ENCODE results near the gene EPHA3. TPM values are rescaled to one million over a fixed set of nuclear protein-coding genes. Genes with fewer than 3 reads are reported as not detected.

The EPHA3 gene
- total RNA-seq, 1 donor from 2014 or later = 15.3 TPM

DNA sequence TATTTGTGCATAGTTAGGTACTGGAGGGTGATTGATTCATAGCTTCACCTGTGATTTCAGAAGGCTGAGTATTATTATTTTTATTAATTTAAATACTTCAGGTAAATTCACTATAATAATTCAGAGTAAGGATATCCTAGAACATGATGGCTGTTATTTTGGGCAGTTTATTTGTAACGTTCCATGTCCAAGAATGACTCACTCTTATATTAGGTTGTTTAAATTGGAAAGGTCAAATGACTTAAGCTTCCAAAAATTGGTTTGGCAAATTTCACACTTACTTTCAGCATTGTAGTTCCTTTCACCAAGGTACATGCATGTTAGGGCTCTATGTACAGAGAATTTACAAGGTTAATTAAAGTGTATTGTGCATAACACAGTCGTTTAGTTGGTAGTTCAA is 120.2 kb downstream of the EPHA3 start:
- DNase-seq (ENCODE audit: low spot score) = no peak

- no peak for DNase-seq (ENCODE audit: low spot score)
Observed at GRCh38 chr3:89232155-89232554, 124.7 kb downstream of the EPHA3 start.

DNA sequence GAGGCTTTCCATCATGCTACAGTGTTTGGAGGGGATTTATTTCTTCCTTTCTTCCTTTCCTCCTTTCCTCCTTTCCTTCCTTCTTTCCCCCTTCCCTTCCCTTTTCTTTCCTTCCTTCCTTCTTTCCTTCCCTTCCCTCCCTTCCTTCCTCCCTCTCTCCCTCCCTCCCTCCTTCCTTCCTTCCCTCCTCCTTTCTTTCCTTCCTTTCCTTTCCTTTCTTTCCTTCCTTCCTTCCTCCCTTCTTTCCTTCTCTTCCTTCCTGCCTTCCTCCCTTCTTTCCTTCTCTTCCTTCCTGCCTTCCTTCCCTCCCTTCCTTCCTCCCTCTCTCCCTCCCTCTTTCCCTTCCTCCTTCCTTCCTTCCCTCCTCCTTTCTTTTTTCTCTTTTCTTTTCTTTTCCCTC is 127.2 kb downstream of the EPHA3 start:
- no peak for DNase-seq (ENCODE audit: low spot score)

DNA sequence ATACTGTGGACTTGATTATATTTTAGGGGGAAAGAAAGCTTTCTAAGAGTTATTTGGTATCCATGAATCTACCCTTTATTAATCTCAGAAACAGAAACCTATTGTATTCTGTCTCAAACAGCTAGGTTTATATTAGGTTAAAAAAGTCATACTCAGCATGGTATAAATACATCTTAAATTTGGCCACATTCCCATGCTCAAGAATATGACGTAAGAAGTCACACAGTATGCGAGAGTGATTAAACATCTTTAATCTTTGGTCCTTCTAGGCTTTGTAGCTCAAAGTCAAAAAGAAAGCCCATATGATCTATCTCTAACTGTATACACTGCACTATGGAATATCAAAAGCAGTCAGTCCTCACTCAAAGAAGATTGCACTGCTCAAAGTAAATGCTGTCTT is 131.4 kb downstream of the EPHA3 start:
- DNase-seq (ENCODE audit: low spot score) = no peak

DNA sequence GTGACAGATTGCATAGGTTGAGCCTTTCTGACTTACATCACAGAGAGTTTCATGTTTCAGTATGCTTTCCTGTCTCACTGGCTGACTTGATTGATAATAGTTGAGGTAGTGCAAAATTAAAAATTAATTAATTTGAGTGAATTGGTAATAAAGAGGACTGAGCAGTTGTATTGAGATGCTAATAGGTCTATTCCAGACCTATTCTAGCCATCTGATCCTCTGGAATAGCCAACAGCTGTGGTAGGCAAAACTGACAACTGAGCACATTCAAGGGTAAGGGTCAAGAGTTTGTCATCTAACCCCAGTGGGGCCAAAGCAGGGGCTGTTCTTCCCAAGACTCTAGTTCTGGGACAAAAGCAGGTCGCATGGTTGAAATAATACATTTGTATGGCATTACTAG is 132.4 kb downstream of the EPHA3 start:
- no peak for DNase-seq (ENCODE audit: low spot score)

DNA sequence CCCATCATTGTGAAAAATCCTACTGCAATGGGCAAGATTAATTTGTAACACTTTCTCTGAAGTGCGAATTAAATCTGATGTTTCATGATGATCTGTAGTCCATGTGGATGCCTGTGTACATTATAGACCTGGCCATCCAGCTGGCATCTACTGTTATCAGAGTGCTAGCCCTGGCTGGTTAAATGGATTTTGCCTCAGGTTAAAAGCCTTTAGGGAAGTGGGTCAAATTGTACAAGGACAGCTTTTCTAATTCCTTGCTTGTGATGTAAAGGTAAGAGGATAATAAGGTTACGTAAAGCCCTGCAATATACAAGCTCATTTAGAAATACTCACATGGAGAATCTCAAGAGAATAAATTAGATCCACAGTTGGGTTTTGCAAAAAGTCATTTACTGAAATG is 138.2 kb downstream of the EPHA3 start:
- DNase-seq (ENCODE audit: low spot score) = no peak

DNA sequence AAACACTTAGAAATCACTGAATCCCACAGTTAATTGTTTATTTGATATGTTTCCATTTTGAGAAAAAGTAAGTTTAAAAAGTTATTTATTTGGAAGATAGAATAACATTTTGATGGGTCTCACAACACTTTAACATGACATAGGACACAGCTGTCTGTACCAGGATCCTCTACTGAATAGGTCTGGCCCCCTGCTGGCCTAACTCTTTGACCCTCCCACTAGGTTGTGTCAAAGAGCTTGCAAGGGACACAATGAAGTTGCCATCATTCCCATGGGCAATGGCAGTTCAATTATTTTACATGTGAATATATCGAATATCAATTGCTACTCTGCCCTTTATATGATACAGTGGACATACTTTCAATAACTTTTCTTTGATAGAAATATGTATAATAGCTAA is 138.9 kb downstream of the EPHA3 start:
- no peak for DNase-seq (ENCODE audit: low spot score)

DNA sequence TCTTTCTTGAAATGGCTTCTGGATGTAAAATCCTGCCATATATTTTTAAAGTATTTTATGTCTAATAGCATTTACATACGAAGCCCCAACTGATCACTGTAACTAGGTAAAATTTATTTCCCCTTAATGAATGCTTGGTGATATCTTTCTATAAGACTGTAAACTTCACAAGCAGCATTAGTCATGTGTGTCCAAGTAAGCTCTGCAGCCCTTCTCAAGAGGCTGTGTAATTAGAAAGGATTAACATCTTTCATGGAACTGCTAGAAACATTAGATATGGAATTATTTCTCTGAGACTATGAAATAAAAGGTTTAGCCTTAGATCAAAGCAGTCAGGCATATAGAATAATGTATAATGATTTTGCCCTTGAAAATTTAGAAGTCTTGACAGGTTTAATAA is 143.3 kb downstream of the EPHA3 start:
- no peak for DNase-seq (ENCODE audit: low spot score)

DNA sequence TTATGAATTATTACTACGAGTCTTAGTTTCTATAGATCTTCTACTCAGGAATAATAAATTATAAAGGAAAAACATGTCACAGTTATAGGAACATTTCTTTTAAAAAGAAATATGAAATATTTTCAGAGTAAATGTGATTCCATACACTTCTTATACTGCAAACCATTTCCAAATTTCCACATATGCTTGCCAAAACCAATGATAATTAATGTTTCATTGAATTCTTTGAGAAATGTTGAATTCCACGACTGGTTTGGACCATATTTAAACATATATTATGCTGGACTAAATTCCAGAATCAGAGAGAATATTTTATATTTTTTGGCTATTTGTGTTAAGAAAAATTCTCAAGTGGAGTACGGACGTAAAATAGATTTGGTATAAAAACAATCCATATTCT is 144.6 kb downstream of the EPHA3 start:
- DNase-seq (ENCODE audit: low spot score) = no peak

GRCh38 chr3:89252860-89253259 is 145.4 kb downstream of the EPHA3 start:
- DNase-seq (ENCODE audit: low spot score) = no peak

GRCh38 chr3:89256395-89256794 is 149.0 kb downstream of the EPHA3 start:
- no peak for DNase-seq (ENCODE audit: low spot score)

DNA sequence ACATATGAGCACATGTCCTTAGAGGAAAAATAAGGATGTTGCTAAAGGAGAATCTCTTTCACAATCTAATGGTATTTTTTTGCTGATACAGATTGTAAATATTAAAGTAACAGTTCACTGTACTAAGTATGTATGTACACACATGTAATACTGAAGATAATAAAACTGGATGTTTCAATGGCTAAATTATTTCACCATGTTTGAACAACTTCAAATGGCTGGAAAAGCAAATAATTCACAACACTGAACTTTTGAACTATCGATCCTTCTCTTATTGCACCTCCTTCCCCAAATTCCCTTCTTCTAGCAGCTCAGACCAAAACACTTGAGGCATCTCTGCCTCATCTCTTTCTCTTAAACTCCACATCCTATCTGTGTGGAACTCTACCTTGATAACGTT is 149.5 kb downstream of the EPHA3 start:
- no peak for DNase-seq (ENCODE audit: low spot score)

DNA sequence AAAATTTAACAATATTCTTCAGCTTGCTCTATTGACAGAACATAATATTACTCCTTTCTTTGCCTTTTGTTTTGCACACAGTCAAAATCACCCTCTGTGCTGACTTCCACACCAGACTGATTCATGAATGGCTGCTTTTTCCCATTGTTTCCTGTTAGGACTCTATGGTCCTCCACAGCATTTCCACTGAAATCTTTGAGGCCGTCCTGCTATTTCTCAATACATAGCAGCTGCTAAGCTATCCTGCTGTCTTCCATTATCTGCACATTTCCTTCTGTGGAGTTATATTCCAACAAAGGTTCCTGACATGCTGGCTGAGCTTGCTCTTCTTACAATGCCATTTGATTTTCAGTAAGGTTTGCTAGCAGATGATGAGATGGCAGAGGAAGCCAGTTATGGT is 153.3 kb downstream of the EPHA3 start:
- no peak for DNase-seq (ENCODE audit: low spot score)

DNA sequence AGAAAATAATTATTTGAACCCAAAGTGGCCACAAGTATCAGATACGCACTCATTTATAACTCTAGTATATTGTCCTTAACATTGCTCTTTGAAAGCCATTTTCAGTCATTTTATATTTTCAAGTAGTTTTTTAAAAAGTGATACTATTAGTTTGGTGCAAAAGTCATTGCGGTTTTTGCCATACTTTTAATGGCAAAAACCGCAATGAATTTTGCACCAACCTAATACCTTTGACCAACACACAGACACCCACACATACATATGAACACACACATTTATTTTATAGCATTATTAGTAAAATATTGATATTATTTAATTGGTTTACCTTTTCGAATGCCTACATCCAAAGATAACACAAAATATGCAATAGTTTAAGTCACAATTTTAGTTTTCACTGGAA is 154.3 kb downstream of the EPHA3 start:
- DNase-seq (ENCODE audit: low spot score) = no peak

DNA sequence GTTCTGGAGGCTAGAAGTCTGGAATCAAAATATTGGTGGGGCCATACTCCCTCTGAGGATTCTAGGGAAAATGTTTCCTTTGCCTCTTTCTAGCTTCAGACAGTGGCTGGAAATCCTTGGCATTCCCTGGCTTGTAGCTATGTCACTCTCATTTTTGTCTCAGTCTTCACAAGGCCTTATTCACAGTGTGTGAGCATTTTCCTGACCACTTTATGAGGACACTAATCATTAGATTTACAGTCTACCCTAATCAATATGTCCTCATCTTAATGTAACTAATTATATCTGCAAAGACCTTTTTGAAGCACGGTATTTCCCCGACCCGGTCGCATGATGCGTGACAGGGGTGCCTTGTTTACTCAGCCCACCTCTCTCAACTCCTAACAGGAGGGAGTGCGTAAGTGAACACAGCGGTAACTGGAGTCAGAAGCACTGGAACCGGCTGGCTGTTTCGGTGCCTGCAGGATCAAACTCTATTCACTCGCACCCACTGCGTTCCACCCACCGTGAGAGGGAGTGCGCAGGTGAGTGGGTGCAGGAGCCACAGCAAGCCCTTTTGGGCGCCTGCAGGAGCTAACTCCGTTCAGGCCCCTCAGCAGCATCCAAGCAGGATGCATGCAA is 155.0 kb downstream of the EPHA3 start:
- no peak for DNase-seq (ENCODE audit: low spot score)

- no peak for DNase-seq (ENCODE audit: low spot score)
Observed at GRCh38 chr3:89264037-89264560, 156.7 kb downstream of the EPHA3 start.

- DNase-seq (ENCODE audit: low spot score) = no peak
Observed at GRCh38 chr3:89266074-89266473, 158.7 kb downstream of the EPHA3 start.

DNA sequence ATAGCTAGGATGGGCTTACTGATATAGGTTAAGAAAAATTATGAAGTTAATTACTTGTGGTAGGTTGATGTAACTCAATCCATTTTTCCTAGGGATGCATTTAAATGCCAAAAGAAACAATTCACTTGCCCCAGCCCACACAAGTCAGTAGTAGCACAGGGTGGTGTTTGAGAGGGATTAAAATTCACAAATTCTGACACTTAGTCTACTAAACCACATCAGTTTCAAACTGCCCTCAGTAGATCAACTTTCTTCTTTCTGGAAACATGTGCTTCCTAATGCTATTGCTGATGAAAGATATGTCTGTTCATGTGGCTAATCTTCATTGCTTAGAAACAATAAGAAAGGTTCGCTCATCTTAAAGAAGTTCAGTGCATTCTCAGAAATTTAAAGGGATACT is 160.6 kb downstream of the EPHA3 start:
- DNase-seq (ENCODE audit: low spot score) = no peak

GRCh38 chr3:89270201-89270600 is 162.8 kb downstream of the EPHA3 start:
- no peak for DNase-seq (ENCODE audit: low spot score)

DNA sequence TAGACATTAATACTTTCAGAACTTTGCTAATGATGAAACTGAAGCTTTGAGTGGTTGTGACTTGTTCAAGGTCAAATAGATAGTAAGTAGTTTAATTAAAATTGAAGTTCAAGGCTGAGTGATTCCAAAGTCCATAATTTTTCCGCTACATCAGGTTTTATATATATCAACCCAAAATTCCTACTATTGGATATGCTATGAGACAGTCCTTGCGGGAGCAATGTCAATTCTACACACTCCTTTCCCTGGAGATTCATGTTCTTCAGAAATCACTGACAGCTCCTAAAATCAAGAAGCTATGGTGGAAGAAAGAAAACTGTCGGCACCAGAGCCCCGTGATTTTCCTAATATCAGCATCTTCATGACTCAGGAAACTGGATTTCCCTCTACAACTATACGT is 167.6 kb downstream of the EPHA3 start:
- no peak for DNase-seq (ENCODE audit: low spot score)

- no peak for DNase-seq (ENCODE audit: low spot score)
Observed at GRCh38 chr3:89276116-89276515, 168.7 kb downstream of the EPHA3 start.

DNA sequence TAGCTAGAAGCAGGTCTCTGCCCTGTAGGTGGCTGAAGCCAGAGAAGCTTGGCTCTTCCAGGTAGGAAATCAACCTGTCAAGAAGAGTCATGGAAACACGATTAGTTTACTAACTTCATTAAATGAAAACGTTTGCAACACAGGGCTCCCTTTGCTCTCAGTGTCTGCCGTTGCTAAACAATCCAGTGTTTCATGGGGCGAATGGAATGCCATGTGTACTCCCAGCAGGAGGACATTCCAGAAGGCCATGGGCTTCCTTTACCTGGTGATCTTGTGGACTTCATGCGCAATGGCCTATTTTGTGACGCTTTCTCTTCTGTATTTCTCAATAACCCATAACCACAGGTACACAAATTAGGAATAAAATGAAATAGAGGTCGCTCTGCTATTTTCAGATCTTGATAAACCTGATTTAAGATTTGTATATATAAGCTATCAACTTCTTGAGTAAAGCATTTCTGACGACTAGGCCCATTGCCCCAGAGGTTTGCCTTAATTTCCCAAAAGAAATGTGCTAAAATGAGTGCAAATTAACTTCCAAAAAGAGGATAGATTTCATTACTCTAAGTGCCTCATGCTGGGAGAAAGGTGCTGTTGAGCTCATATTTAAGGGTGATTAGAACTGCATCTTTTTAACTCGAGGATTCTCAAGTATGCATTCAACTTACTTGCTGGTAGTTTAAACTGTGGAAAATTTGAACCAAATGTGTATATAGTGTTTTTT is 171.0 kb downstream of the EPHA3 start:
- DNase-seq (ENCODE audit: low spot score) = no peak

DNA sequence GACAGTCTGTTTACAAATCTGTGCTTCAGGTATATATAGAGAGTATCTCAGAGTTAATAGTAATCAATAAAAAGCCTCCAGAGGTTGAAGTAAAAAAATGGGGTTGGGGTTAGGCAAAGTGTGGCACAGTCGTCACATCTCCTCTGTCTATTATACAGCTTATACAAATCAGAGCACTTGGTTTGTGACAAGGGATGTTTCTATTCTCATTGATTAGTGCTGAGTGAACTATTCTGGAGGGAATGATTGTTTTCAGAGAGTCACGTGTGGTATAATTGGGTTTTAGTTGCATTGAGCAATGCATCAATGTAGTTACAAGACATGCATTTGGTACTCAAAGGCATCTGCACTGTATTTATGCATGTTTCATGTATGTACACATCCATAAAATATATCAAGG is 172.9 kb downstream of the EPHA3 start:
- no peak for DNase-seq (ENCODE audit: low spot score)
